Lower leg skin (tissue), 4 donors: ENCODE data around the gene CTDSPL. TPM values are rescaled to one million over a fixed set of nuclear protein-coding genes. Genes with fewer than 3 reads are reported as not detected.

Source experiments
- DNase-seq, 2 donors: peaks; one replicate each; pipeline ENCODE4 v3.0.0-alpha.2; 2019; ENCODE audit warnings: low spot score in 2 of 2
- H3K4me3 ChIP-seq: fragments of 200-600 bp; sonication (generic); 2 replicates; pipeline ENCODE4 v1.5.1; 2017; ENCODE audit warnings: mild to moderate bottlenecking, low read depth; ENCODE audit not compliant: poor library complexity, severe bottlenecking
- POLR2A ChIP-seq, 2 donors: fragments of 450-650 bp; IDR thresholded peaks; one replicate each; pipeline ENCODE4 v1.6.1; 2016 to 2017; ENCODE audit warnings: antibody characterized with exemption in 2 of 2, mild to moderate bottlenecking in 1 of 2, moderate library complexity in 1 of 2
- WGBS, 2 donors: methylation state at CpG; one replicate each; pipeline ENCODE4 v1.1.5; 2018; 5-methylcytosine and 5-hydroxymethylcytosine counted together
- intact Hi-C: fragments of 100-400 bp; cut with DNase I; formaldehyde crosslinking; loops from one replicate; pipeline ENCODE4 v1.15.0; 2023; ENCODE audit warnings: low total_unique reads
- total RNA-seq, 4 donors: library from RNA; depleted of rRNA; stranded (reverse); fragments of >200 nt; gene quantifications; one replicate each; pipeline ENCODE4 v1.1.0, GENCODE V29; 2016
- TF ChIP-seq, protein P1 (sequence below), 3 donors: fragments of 450-650 bp; IDR thresholded peaks; one replicate each; pipeline ENCODE4 v1.5.1; 2016; ENCODE audit warnings: antibody characterized with exemption in 3 of 3, mild to moderate bottlenecking in 3 of 3, moderate library complexity in 2 of 3

CTDSPL gene
- total RNA-seq, 4 donors from 2014 or later: 59.8 to 97.5 (median 94.6) TPM

DNA sequence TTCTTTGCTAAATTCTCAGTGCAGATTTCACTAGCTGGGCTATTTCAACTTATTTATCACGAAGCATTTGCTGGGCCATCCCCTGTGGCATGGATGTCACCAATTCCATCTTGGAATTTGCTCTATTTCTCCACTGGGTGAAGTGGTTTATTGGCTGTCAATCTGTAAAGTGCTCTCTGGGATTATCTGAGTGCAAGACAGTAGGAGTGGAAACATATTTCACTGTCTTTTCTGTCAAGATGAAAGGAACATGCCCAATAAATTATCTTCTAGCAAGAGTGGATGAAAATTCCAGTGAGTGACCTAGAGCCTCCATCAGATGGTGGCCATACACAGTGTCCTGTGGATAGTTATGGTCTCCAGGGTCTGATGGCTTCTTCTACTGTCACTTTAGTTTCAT lies 25.1 kb upstream of the CTDSPL start:
- DNase-seq: no peak
- intact Hi-C loops: no loop called here
- WGBS, 2 donors: 86 to 90% methylated on average over 1 of the region's 1 CpG
- no peak for TF ChIP-seq POLR2A (IDR thresholded peaks at IDR 0.05)
- TF ChIP-seq, protein P1, sequence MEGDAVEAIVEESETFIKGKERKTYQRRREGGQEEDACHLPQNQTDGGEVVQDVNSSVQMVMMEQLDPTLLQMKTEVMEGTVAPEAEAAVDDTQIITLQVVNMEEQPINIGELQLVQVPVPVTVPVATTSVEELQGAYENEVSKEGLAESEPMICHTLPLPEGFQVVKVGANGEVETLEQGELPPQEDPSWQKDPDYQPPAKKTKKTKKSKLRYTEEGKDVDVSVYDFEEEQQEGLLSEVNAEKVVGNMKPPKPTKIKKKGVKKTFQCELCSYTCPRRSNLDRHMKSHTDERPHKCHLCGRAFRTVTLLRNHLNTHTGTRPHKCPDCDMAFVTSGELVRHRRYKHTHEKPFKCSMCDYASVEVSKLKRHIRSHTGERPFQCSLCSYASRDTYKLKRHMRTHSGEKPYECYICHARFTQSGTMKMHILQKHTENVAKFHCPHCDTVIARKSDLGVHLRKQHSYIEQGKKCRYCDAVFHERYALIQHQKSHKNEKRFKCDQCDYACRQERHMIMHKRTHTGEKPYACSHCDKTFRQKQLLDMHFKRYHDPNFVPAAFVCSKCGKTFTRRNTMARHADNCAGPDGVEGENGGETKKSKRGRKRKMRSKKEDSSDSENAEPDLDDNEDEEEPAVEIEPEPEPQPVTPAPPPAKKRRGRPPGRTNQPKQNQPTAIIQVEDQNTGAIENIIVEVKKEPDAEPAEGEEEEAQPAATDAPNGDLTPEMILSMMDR (IDR thresholded peaks at IDR 0.05): no peak
- H3K4me3 ChIP-seq: no peak overlapping the region

DNA sequence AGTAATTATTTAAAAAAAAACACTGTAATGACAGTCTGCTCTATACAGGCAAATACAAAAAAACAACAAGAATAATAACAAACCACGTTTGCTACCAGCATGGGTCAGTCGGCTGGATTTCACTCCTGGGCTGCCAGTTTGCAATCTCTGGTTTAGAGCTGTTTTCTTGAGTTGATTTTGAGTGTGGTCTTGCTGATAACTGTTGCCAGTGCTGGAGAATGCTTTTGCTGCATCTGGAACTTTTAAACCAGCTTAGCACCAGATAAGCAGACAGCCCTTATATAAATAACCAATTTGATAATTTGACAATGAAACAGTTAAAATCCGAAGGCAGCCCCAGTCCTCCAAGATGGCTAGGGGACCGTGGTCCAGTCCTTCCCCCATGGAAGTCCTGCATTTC lies 14.0 kb upstream of the CTDSPL start:
- DNase-seq: peak in 1 of 2 donors; percentile 31
- TF ChIP-seq, protein P1 (IDR thresholded peaks at IDR 0.05): no peak
- no peak for TF ChIP-seq POLR2A (IDR thresholded peaks at IDR 0.05)
- WGBS, 2 donors: 61 to 69% methylated on average over 4 of the region's 4 CpGs
- no peak overlapping the region for H3K4me3 ChIP-seq
- intact Hi-C loops: no loop called here

DNA sequence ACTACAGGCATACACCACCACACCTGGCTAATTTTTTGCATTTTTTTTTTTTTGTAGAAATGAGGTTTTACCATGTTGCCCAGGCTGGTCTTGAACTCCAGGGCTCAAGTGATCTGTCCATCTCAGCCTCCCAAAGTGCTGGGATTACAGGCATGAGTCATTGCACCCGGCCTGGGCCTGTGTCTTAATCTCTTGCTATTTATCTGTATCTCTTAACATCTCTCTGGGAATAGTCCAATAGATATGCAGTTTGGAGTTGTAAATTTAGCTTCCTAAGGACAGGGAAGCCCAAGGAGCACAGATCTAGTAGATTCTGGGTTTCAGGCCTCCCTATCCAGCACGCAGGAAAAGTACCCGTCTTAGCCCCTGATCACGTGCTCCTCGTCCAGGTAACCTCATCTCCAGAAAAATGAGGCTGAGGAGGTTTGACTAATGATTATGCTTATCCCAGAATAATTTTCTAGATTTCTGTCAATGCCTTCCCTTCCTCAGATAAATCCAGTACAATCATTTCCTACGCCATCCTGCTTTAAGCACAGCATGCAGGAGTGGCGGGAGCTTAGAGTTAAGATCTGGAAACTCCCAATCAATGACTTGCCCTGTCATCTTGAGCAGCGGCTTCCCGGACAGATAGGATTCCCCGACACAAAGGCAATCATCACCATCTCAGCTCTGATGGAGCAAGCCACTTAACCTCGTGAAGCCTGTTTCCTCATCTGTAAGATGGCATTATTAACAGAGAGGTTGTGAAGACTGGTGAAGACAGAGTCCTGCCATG lies 12.3 kb upstream of the CTDSPL start:
- TF ChIP-seq, protein P1 (IDR thresholded peaks at IDR 0.05): no peak
- no peak for TF ChIP-seq POLR2A (IDR thresholded peaks at IDR 0.05)
- intact Hi-C loops: no loop called here

DNA sequence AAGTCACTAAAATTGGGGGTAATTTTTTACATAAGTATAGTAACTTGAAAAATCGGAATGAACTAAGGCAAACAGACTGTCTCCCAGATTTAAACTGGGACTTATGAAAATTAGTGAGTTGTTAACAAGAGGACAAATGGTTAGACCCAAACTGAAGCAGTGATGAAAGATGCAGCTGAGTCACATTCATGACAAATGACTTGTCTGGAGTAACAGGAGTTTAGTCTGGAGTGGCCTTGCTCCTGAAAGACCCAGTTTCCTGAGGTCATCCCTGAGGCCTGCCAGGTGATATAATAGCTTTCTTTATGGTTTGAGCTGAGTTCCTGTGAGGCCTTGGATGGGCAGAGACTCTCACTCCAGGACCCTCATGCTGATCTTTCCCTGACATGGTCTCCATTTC lies 9.6 kb upstream of the CTDSPL start:
- peak in 1 of 2 donors; percentile 34 for DNase-seq
- intact Hi-C loops: no loop called here
- WGBS, 2 donors: 87 to 94% methylated on average over 1 of the region's 1 CpG
- TF ChIP-seq, protein P1 (IDR thresholded peaks at IDR 0.05): no peak
- no peak for TF ChIP-seq POLR2A (IDR thresholded peaks at IDR 0.05)
- H3K4me3 ChIP-seq: no peak overlapping the region

More for the DNA sequence above, 12.3 kb upstream of the CTDSPL start:
- H3K4me3 ChIP-seq: no peak overlapping the region
- DNase-seq: peak in 1 of 2 donors; percentile 72
- 66 to 76% methylated on average over 11 of the region's 11 CpGs for WGBS, 2 donors

DNA sequence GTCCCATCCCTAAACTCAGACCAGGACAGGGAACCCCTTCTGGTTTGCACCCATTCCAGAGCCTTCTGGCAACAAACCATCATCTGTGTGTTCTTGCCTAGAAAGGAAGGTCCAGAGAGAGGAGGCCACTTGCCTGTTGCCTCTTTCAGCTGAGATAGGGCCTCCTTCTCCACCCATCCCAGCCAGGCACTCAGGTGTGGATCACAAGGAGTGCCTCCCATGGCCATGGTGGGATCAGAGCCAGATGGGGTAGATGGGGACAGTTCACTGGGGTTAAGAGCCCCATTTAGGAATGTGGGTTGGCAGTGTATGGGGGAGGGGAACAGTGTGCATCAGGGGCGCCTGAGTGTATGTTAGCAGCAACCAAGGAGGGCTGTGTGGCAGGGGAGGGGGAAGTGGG lies 8.9 kb upstream of the CTDSPL start:
- no peak overlapping the region for H3K4me3 ChIP-seq
- TF ChIP-seq POLR2A (IDR thresholded peaks at IDR 0.05): no peak
- TF ChIP-seq, protein P1 (IDR thresholded peaks at IDR 0.05): no peak
- 91 to 94% methylated on average over 1 of the region's 1 CpG for WGBS, 2 donors
- DNase-seq: peak in 1 of 2 donors; percentile 68
- intact Hi-C loops: no loop called here
